COLO668 (cell line): ENCODE results near the gene ASTN2.
"Not testable (repeated sequence)": the region's sequence is repeated elsewhere in the genome, so short reads cannot be mapped to it uniquely, and the experiment has no call there.

ENCODE experiments used
- DNase-seq: peaks from one replicate; lab custom pipeline; 2025; ENCODE audit not compliant: unreplicated experiment; lab: John Stamatoyannopoulos, UW

The ASTN2 gene

GRCh38 chr9:116937361-116937760 lies 477.5 kb downstream of the ASTN2 start:
- no peak for DNase-seq

- no peak for DNase-seq
Observed at GRCh38 chr9:116935149-116935897, 479.5 kb downstream of the ASTN2 start.

- no peak for DNase-seq
Observed at GRCh38 chr9:116934131-116934530, 480.7 kb downstream of the ASTN2 start.

- DNase-seq: no peak
Observed at GRCh38 chr9:116933251-116933650, 481.6 kb downstream of the ASTN2 start.

GRCh38 chr9:116929621-116930020 lies 485.2 kb downstream of the ASTN2 start:
- no peak for DNase-seq

- DNase-seq: no peak
Observed at GRCh38 chr9:116928884-116929283, 486.0 kb downstream of the ASTN2 start.

GRCh38 chr9:116928289-116928688 lies 486.6 kb downstream of the ASTN2 start:
- no peak for DNase-seq

- no peak for DNase-seq
Observed at GRCh38 chr9:116927726-116928125, 487.1 kb downstream of the ASTN2 start.

GRCh38 chr9:116925121-116925520 lies 489.7 kb downstream of the ASTN2 start:
- DNase-seq: no peak

- no peak for DNase-seq
Observed at GRCh38 chr9:116924462-116925110, 490.3 kb downstream of the ASTN2 start.

GRCh38 chr9:116917895-116918508 lies 496.9 kb downstream of the ASTN2 start:
- not testable (repeated sequence) for DNase-seq

GRCh38 chr9:116913536-116913935 lies 501.3 kb downstream of the ASTN2 start:
- no peak for DNase-seq

GRCh38 chr9:116910201-116910600 lies 504.7 kb downstream of the ASTN2 start:
- DNase-seq: no peak

- no peak for DNase-seq
Observed at GRCh38 chr9:116907989-116908388, 506.9 kb downstream of the ASTN2 start.

GRCh38 chr9:116905171-116905588 lies 509.7 kb downstream of the ASTN2 start:
- no peak for DNase-seq

- no peak for DNase-seq
Observed at GRCh38 chr9:116904165-116904564, 510.7 kb downstream of the ASTN2 start.

- no peak for DNase-seq
Observed at GRCh38 chr9:116901260-116901659, 513.6 kb downstream of the ASTN2 start.

- no peak for DNase-seq
Observed at GRCh38 chr9:116900543-116900942, 514.3 kb downstream of the ASTN2 start.

GRCh38 chr9:116900007-116900367 lies 514.9 kb downstream of the ASTN2 start:
- no peak for DNase-seq

- no peak for DNase-seq
Observed at GRCh38 chr9:116899337-116900006, 515.4 kb downstream of the ASTN2 start.

- DNase-seq: not testable (repeated sequence)
Observed at GRCh38 chr9:116898131-116898530, 516.7 kb downstream of the ASTN2 start.

GRCh38 chr9:116897201-116897600 lies 517.7 kb downstream of the ASTN2 start:
- DNase-seq: no peak
